ENCODE measurements around the gene HSPA1L.

The HSPA1L gene

DNA sequence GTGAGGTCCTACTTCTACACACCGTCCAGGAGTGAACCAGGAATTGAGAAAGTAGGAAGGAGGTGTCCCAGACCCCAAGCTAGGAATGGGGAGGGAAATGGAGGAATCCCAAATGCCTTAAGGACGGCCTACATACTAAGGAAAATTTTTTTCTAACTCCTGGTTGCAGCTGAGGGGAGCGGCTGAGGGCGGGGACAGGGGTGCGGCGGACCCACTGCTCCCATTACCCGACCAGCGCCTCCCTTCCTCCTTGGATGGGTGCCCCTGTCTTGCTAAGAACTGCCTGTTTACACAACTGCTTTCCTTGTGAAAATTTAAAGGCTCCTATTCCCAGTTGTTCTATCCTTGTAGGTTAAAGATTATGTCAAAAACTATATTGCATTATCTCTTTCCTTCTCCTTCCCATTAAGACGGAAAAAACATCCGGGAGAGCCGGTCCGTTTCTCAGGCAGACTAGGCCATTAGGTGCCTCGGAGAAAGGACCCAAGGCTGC, 11.8 kb upstream of the HSPA1L start (continued):
- TF ChIP-seq ZNF366 (tag by site-specific recombination; conservative IDR thresholded peaks at IDR 0.05) (no peak), ZNF791 (tag by site-specific recombination; IDR thresholded peaks at IDR 0.05) (no peak), KLF10 (tag by site-specific recombination; IDR thresholded peaks at IDR 0.05) (peak; percentile 96), ZNF214 (tag by site-specific recombination; IDR thresholded peaks at IDR 0.05; ENCODE audit: borderline replicate concordance) (no peak), ZBTB21 (tag by site-specific recombination; IDR thresholded peaks at IDR 0.05) (no peak), ZNF837 (tag by site-specific recombination; IDR thresholded peaks at IDR 0.05) (no peak), YY2 (tag by site-specific recombination; IDR thresholded peaks at IDR 0.05) (peak; percentile 45; the same call in 1 of the 2 replicates), ZNF112 (tag by site-specific recombination; IDR thresholded peaks at IDR 0.05) (no peak), IKZF3 (tag by site-specific recombination; IDR thresholded peaks at IDR 0.05) (peak; percentile 67), ZNF311 (tag by site-specific recombination; IDR thresholded peaks at IDR 0.05; ENCODE audit: borderline replicate concordance) (no peak), ZNF473 (tag by site-specific recombination; IDR thresholded peaks at IDR 0.05) (no peak), OVOL3 (tag by site-specific recombination; IDR thresholded peaks at IDR 0.05) (no peak), ZNF48 (tag by site-specific recombination; IDR thresholded peaks at IDR 0.05) (no peak), KLF9 (tag by site-specific recombination; IDR thresholded peaks at IDR 0.05; ENCODE audit: low read depth) (0 out of 2 replicates have a peak, but pooled peaks have one; percentile 5), ZNF560 (tag by site-specific recombination; IDR thresholded peaks at IDR 0.05; ENCODE audit: borderline replicate concordance) (no peak), HOXC10 (CRISPR knock-in tag; IDR thresholded peaks at IDR 0.05) (no peak), ZNF785 (tag by site-specific recombination; IDR thresholded peaks at IDR 0.05) (no peak), ZNF670 (tag by site-specific recombination; IDR thresholded peaks at IDR 0.05; ENCODE audit: low read depth) (no peak), ZNF623 (tag by site-specific recombination; IDR thresholded peaks at IDR 0.05) (no peak), TCF7L2 (IDR thresholded peaks at IDR 0.05; ENCODE audit: borderline replicate concordance, low read depth, low read length) (no peak), ZNF558 (tag by site-specific recombination; IDR thresholded peaks at IDR 0.05) (0 out of 2 replicates have a peak, but pooled peaks have one; percentile 23), ZNF202 (tag by site-specific recombination; IDR thresholded peaks at IDR 0.05; ENCODE audit: borderline replicate concordance) (no peak)
- TF ChIP-seq, protein P1, sequence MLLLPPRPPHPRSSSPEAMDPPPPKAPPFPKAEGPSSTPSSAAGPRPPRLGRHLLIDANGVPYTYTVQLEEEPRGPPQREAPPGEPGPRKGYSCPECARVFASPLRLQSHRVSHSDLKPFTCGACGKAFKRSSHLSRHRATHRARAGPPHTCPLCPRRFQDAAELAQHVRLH (tag by site-specific recombination; IDR thresholded peaks at IDR 0.05) = peak; percentile 85
- TF ChIP-seq, protein P2, sequence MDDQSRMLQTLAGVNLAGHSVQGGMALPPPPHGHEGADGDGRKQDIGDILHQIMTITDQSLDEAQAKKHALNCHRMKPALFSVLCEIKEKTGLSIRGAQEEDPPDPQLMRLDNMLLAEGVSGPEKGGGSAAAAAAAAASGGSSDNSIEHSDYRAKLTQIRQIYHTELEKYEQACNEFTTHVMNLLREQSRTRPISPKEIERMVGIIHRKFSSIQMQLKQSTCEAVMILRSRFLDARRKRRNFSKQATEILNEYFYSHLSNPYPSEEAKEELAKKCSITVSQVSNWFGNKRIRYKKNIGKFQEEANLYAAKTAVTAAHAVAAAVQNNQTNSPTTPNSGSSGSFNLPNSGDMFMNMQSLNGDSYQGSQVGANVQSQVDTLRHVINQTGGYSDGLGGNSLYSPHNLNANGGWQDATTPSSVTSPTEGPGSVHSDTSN (CRISPR knock-in tag; IDR thresholded peaks at IDR 0.05) = no peak
- TF ChIP-seq, protein P3, sequence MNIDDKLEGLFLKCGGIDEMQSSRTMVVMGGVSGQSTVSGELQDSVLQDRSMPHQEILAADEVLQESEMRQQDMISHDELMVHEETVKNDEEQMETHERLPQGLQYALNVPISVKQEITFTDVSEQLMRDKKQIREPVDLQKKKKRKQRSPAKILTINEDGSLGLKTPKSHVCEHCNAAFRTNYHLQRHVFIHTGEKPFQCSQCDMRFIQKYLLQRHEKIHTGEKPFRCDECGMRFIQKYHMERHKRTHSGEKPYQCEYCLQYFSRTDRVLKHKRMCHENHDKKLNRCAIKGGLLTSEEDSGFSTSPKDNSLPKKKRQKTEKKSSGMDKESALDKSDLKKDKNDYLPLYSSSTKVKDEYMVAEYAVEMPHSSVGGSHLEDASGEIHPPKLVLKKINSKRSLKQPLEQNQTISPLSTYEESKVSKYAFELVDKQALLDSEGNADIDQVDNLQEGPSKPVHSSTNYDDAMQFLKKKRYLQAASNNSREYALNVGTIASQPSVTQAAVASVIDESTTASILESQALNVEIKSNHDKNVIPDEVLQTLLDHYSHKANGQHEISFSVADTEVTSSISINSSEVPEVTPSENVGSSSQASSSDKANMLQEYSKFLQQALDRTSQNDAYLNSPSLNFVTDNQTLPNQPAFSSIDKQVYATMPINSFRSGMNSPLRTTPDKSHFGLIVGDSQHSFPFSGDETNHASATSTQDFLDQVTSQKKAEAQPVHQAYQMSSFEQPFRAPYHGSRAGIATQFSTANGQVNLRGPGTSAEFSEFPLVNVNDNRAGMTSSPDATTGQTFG (tag by site-specific recombination; IDR thresholded peaks at IDR 0.05; ENCODE audit: borderline replicate concordance) = no peak
- TF ChIP-seq, protein P4, sequence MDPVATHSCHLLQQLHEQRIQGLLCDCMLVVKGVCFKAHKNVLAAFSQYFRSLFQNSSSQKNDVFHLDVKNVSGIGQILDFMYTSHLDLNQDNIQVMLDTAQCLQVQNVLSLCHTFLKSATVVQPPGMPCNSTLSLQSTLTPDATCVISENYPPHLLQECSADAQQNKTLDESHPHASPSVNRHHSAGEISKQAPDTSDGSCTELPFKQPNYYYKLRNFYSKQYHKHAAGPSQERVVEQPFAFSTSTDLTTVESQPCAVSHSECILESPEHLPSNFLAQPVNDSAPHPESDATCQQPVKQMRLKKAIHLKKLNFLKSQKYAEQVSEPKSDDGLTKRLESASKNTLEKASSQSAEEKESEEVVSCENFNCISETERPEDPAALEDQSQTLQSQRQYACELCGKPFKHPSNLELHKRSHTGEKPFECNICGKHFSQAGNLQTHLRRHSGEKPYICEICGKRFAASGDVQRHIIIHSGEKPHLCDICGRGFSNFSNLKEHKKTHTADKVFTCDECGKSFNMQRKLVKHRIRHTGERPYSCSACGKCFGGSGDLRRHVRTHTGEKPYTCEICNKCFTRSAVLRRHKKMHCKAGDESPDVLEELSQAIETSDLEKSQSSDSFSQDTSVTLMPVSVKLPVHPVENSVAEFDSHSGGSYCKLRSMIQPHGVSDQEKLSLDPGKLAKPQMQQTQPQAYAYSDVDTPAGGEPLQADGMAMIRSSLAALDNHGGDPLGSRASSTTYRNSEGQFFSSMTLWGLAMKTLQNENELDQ (tag by site-specific recombination; IDR thresholded peaks at IDR 0.05; ENCODE audit: low read depth) = no peak
- TF ChIP-seq, protein P5, sequence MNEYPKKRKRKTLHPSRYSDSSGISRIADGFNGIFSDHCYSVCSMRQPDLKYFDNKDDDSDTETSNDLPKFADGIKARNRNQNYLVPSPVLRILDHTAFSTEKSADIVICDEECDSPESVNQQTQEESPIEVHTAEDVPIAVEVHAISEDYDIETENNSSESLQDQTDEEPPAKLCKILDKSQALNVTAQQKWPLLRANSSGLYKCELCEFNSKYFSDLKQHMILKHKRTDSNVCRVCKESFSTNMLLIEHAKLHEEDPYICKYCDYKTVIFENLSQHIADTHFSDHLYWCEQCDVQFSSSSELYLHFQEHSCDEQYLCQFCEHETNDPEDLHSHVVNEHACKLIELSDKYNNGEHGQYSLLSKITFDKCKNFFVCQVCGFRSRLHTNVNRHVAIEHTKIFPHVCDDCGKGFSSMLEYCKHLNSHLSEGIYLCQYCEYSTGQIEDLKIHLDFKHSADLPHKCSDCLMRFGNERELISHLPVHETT (tag by site-specific recombination; IDR thresholded peaks at IDR 0.05) = peak; percentile 81; the same call in 1 of the 2 replicates
- TF ChIP-seq, protein P6, sequence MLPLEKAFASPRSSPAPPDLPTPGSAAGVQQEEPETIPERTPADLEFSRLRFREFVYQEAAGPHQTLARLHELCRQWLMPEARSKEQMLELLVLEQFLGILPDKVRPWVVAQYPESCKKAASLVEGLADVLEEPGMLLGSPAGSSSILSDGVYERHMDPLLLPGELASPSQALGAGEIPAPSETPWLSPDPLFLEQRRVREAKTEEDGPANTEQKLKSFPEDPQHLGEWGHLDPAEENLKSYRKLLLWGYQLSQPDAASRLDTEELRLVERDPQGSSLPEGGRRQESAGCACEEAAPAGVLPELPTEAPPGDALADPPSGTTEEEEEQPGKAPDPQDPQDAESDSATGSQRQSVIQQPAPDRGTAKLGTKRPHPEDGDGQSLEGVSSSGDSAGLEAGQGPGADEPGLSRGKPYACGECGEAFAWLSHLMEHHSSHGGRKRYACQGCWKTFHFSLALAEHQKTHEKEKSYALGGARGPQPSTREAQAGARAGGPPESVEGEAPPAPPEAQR (tag by site-specific recombination; IDR thresholded peaks at IDR 0.05) = no peak
- TF ChIP-seq, protein P7, sequence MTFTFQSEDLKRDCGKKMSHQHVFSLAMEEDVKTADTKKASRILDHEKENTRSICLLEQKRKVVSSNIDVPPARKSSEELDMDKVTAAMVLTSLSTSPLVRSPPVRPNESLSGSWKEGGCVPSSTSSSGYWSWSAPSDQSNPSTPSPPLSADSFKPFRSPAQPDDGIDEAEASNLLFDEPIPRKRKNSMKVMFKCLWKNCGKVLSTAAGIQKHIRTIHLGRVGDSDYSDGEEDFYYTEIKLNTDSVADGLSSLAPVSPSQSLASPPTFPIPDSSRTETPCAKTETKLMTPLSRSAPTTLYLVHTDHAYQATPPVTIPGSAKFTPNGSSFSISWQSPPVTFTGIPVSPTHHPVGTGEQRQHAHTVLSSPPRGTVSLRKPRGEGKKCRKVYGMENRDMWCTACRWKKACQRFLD (tag by site-specific recombination; IDR thresholded peaks at IDR 0.05) = no peak
- TF ChIP-seq, protein P8, sequence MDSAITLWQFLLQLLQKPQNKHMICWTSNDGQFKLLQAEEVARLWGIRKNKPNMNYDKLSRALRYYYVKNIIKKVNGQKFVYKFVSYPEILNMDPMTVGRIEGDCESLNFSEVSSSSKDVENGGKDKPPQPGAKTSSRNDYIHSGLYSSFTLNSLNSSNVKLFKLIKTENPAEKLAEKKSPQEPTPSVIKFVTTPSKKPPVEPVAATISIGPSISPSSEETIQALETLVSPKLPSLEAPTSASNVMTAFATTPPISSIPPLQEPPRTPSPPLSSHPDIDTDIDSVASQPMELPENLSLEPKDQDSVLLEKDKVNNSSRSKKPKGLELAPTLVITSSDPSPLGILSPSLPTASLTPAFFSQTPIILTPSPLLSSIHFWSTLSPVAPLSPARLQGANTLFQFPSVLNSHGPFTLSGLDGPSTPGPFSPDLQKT (IDR thresholded peaks at IDR 0.05; ENCODE audit: borderline replicate concordance, low read depth, low read length) = no peak

Measured in HEK293 (cell line).